ENCODE measurements around the gene CLIC5. TPM values are rescaled to one million over a fixed set of nuclear protein-coding genes. Genes with fewer than 3 reads are reported as not detected.

The CLIC5 gene
- total RNA-seq, 4 donors from 2014 or later: 18.2 to 128 (median 119) TPM

GRCh38 chr6:45984347-45984746 lies 31.3 kb downstream of the CLIC5 start:
- Histone ChIP-seq H3K36me3 (no peaks in the 10 kb centered on the region), H3K27me3 (no peaks in the 10 kb centered on the region), H3K4me1 (peaks cover 0 to 18% (median 0%) of the 10 kb centered on the region in 4 donors), H3K9me3 (no peaks in the 10 kb centered on the region), H3K4me3 (no peak overlapping the region), H3K27ac (no peak overlapping the region)
- no peak for TF ChIP-seq POLR2A (IDR thresholded peaks at IDR 0.05)
- TF ChIP-seq CTCF (IDR thresholded peaks at IDR 0.05): no peak
- DNase-seq: no peak

GRCh38 chr6:45983062-45983461 lies 32.6 kb downstream of the CLIC5 start:
- peak overlapping the region in 1 of 4 donors; percentile 26 for H3K27ac ChIP-seq
- DNase-seq: peak in 1 of 3 donors; percentile 57

GRCh38 chr6:45982280-45983036 lies 33.2 kb downstream of the CLIC5 start:
- Histone ChIP-seq H3K4me1 (peaks cover 0 to 7% (median 0%) of the 10 kb centered on the region in 4 donors), H3K27me3 (no peaks in the 10 kb centered on the region), H3K27ac (peak overlapping the region in 1 of 4 donors; percentile 26), H3K9me3 (no peaks in the 10 kb centered on the region), H3K4me3 (no peak overlapping the region), H3K36me3 (no peaks in the 10 kb centered on the region)
- TF ChIP-seq POLR2A (IDR thresholded peaks at IDR 0.05): no peak
- no peak for TF ChIP-seq CTCF (IDR thresholded peaks at IDR 0.05)
- DNase-seq: no peak

More at GRCh38 chr6:45983062-45983461, 32.6 kb downstream of the CLIC5 start:
- no peak overlapping the region for H3K4me3 ChIP-seq
- H3K27me3 ChIP-seq: no peaks in the 10 kb centered on the region
- H3K36me3 ChIP-seq: no peaks in the 10 kb centered on the region
- peaks cover 0 to 10% (median 0%) of the 10 kb centered on the region in 4 donors for H3K4me1 ChIP-seq
- H3K9me3 ChIP-seq: no peaks in the 10 kb centered on the region
- no peak for TF ChIP-seq CTCF (IDR thresholded peaks at IDR 0.05)
- no peak for TF ChIP-seq POLR2A (IDR thresholded peaks at IDR 0.05)

GRCh38 chr6:45981046-45981445 lies 34.6 kb downstream of the CLIC5 start:
- Histone ChIP-seq H3K27ac (no peak overlapping the region), H3K9me3 (no peaks in the 10 kb centered on the region), H3K27me3 (no peaks in the 10 kb centered on the region), H3K4me1 (no peaks in the 10 kb centered on the region), H3K36me3 (no peaks in the 10 kb centered on the region), H3K4me3 (no peak overlapping the region)
- DNase-seq: no peak
- TF ChIP-seq POLR2A (IDR thresholded peaks at IDR 0.05): no peak
- TF ChIP-seq CTCF (IDR thresholded peaks at IDR 0.05): no peak

- no peaks in the 10 kb centered on the region for H3K36me3 ChIP-seq
- TF ChIP-seq POLR2A (IDR thresholded peaks at IDR 0.05): no peak
- no peak for TF ChIP-seq CTCF (IDR thresholded peaks at IDR 0.05)
- no peak for DNase-seq
- no peaks in the 10 kb centered on the region for H3K27me3 ChIP-seq
- H3K4me3 ChIP-seq: no peak overlapping the region
- no peaks in the 10 kb centered on the region for H3K9me3 ChIP-seq
- no peak overlapping the region for H3K27ac ChIP-seq
- no peaks in the 10 kb centered on the region for H3K4me1 ChIP-seq
These were observed 36.3 kb downstream of the CLIC5 start for GRCh38 chr6:45979311-45979710.
